Measurements from ENCODE around the gene TPR.

Gene TPR

DNA sequence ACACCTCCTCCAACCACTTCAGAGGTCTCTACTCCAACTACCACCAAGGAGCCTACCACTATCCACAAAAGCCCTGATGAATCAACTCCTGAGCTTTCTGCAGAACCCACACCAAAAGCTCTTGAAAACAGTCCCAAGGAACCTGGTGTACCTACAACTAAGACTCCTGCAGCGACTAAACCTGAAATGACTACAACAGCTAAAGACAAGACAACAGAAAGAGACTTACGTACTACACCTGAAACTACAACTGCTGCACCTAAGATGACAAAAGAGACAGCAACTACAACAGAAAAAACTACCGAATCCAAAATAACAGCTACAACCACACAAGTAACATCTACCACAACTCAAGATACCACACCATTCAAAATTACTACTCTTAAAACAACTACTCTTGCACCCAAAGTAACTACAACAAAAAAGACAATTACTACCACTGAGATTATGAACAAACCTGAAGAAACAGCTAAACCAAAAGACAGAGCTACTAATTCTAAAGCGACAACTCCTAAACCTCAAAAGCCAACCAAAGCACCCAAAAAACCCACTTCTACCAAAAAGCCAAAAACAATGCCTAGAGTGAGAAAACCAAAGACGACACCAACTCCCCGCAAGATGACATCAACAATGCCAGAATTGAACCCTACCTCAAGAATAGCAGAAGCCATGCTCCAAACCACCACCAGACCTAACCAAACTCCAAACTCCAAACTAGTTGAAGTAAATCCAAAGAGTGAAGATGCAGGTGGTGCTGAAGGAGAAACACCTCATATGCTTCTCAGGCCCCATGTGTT is 66.6 kb downstream of the TPR start:
- Histone ChIP-seq H3K4me3 (no peak overlapping the region), H3K9ac (no peak overlapping the region), H3K36me3 (peaks cover 29 to 48% (median 38%) of the 10 kb centered on the region in 11 experiments), H3K9me3 (replicated peaks in 1 of 11) (no peaks in the 10 kb centered on the region), H3K4me1 (no peaks in the 10 kb centered on the region), H3K4me2 (no peak overlapping the region), H3K27ac (no peak overlapping the region), H4K20me1 (no peaks in the 10 kb centered on the region), H3K27me3 (no peaks in the 10 kb centered on the region)
- no peak for TF ChIP-seq Cebpa-rat (IDR thresholded peaks at IDR 0.05)

DNA sequence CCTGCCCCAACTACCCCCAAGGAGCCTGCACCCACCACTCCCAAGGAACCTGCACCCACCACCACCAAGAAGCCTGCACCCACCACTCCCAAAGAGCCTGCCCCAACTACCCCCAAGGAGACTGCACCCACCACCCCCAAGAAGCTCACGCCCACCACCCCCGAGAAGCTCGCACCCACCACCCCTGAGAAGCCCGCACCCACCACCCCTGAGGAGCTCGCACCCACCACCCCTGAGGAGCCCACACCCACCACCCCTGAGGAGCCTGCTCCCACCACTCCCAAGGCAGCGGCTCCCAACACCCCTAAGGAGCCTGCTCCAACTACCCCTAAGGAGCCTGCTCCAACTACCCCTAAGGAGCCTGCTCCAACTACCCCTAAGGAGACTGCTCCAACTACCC is 67.6 kb downstream of the TPR start:
- H3K27me3 ChIP-seq: no peaks in the 10 kb centered on the region
- no peaks in the 10 kb centered on the region for H3K9me3 ChIP-seq (replicated peaks in 1 of 11)
- no peaks in the 10 kb centered on the region for H4K20me1 ChIP-seq
- no peak for TF ChIP-seq Cebpa-rat (IDR thresholded peaks at IDR 0.05)
- H3K4me1 ChIP-seq: no peaks in the 10 kb centered on the region
- no peak overlapping the region for H3K27ac ChIP-seq
- peaks cover 18 to 38% (median 27%) of the 10 kb centered on the region in 11 experiments for H3K36me3 ChIP-seq
- no peak overlapping the region for H3K4me3 ChIP-seq
- no peak overlapping the region for H3K9ac ChIP-seq
- no peak overlapping the region for H3K4me2 ChIP-seq

GRCh38 chr1:186306533-186306932 is 68.5 kb downstream of the TPR start:
- Histone ChIP-seq H3K27ac (no peak overlapping the region), H3K4me3 (no peak overlapping the region), H3K9me3 (replicated peaks in 1 of 11) (no peaks in the 10 kb centered on the region), H3K36me3 (peaks cover 11 to 28% (median 19%) of the 10 kb centered on the region in 11 experiments), H3K4me2 (no peak overlapping the region), H4K20me1 (no peaks in the 10 kb centered on the region), H3K9ac (no peak overlapping the region), H3K4me1 (no peaks in the 10 kb centered on the region), H3K27me3 (no peaks in the 10 kb centered on the region)
- no peak for TF ChIP-seq Cebpa-rat (IDR thresholded peaks at IDR 0.05)

DNA sequence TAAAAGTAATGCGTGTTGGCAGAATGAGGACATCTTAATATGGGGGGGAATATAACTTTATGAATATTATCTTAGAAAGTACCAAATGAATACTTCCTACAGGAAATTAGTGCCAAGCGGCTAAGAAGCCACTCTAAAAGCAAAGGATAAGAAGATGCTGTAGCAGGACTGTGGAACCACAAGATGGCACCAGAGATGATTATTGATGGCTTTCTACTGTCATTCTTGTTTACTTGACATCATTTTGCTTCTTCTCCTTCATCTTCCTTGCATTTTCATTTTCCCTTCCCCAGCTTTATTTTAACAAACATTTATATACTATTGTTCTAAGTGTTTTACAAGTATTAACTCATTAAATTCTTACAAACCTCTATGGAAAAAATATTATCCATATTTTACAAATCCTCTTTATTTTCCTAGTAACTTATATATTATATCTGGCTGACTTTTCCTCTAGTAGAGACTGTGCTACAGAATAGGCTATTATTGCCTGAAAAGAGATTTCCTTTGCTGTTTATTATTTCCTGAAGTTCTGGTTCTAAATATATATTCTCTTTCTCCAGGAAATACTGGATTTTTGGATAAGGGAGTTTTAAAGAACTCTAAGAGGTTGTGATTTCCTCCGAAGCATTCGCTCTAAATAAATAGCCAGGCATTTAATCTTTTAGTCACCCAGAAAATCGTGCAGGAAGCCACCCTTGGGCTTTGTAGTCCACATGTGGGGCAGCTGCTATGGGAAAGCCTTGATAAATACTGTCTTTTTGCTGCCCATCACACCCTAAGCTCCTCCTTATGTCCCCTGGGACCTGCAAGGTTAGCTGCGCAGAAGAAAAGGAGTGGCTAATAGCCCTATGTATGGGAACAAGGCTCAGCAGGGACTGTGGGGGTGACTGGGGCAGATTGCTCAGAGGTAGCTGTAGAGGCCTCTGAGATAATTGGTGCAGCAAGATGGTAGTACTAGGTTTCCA is 69.8 kb downstream of the TPR start:
- Histone ChIP-seq H3K9ac (no peak overlapping the region), H3K36me3 (peaks cover under 1 to 16% (median 6%) of the 10 kb centered on the region in 11 experiments; a peak in 15 of 22 replicates), H3K9me3 (replicated peaks in 1 of 11) (no peaks in the 10 kb centered on the region), H3K27ac (no peak overlapping the region), H3K4me2 (no peak overlapping the region), H3K27me3 (no peaks in the 10 kb centered on the region), H3K4me1 (no peaks in the 10 kb centered on the region), H4K20me1 (no peaks in the 10 kb centered on the region), H3K4me3 (no peak overlapping the region)
- no peak for TF ChIP-seq Cebpa-rat (IDR thresholded peaks at IDR 0.05)

- H3K9me3 ChIP-seq (replicated peaks in 1 of 11): no peaks in the 10 kb centered on the region
- H4K20me1 ChIP-seq: no peaks in the 10 kb centered on the region
- H3K27me3 ChIP-seq: no peaks in the 10 kb centered on the region
- no peaks in the 10 kb centered on the region for H3K4me1 ChIP-seq
- H3K27ac ChIP-seq: no peak overlapping the region
- no peak overlapping the region for H3K9ac ChIP-seq
- no peak overlapping the region for H3K4me2 ChIP-seq
- H3K36me3 ChIP-seq: peaks cover 0 to 2% (median 0%) of the 10 kb centered on the region in 11 experiments; a peak in 2 of 22 replicates
- no peak overlapping the region for H3K4me3 ChIP-seq
- TF ChIP-seq Cebpa-rat (IDR thresholded peaks at IDR 0.05): no peak
Measured at GRCh38 chr1:186303911-186304310, 71.1 kb downstream of the TPR start.

- no peaks in the 10 kb centered on the region for H3K4me1 ChIP-seq
- no peak overlapping the region for H3K27ac ChIP-seq
- no peaks in the 10 kb centered on the region for H4K20me1 ChIP-seq
- H3K27me3 ChIP-seq: no peaks in the 10 kb centered on the region
- no peak for TF ChIP-seq Cebpa-rat (IDR thresholded peaks at IDR 0.05)
- no peak overlapping the region for H3K9ac ChIP-seq
- H3K4me3 ChIP-seq: no peak overlapping the region
- no peaks in the 10 kb centered on the region for H3K9me3 ChIP-seq (replicated peaks in 1 of 11)
- no peaks in the 10 kb centered on the region for H3K36me3 ChIP-seq
- H3K4me2 ChIP-seq: no peak overlapping the region
Measured at GRCh38 chr1:186302381-186302920, 72.6 kb downstream of the TPR start.

DNA sequence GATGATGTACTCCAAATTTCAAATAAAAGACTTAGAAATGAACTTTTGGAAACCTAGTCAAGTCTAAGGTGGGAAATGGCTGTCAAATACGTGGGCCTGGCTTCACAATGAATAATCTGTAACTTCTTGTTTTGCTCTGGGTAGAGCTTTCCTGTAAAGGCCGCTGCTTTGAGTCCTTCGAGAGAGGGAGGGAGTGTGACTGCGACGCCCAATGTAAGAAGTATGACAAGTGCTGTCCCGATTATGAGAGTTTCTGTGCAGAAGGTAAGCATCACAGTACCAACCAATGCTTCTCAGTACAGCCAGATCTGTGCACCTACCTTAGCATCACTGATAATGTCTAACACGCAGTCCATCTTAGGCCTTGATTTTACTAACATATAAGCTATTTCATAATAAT is 73.6 kb downstream of the TPR start:
- Histone ChIP-seq H3K27me3 (no peaks in the 10 kb centered on the region), H3K4me3 (no peak overlapping the region), H4K20me1 (no peaks in the 10 kb centered on the region), H3K9me3 (replicated peaks in 1 of 11) (no peaks in the 10 kb centered on the region), H3K4me2 (no peak overlapping the region), H3K27ac (no peak overlapping the region), H3K4me1 (no peaks in the 10 kb centered on the region), H3K36me3 (no peaks in the 10 kb centered on the region), H3K9ac (no peak overlapping the region)
- TF ChIP-seq Cebpa-rat (IDR thresholded peaks at IDR 0.05): no peak

DNA sequence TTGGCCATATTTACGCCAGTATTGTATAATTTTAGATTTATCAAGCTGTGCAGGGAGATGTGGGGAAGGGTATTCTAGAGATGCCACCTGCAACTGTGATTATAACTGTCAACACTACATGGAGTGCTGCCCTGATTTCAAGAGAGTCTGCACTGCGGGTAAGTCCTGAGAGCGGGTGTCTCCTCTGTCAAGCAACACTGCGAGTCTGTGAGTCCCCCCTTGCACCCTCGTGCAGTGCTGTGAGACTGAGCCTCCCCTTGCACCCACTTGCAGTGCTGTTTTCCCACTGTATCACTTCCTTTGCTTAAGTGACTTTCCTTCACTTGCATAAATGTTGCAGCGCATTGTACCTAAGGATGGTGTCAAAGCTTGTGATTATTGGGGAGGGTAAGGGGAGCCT is 75.0 kb downstream of the TPR start:
- no peaks in the 10 kb centered on the region for H3K4me1 ChIP-seq
- TF ChIP-seq Cebpa-rat (IDR thresholded peaks at IDR 0.05): no peak
- no peak overlapping the region for H3K4me3 ChIP-seq
- no peak overlapping the region for H3K27ac ChIP-seq
- no peaks in the 10 kb centered on the region for H4K20me1 ChIP-seq
- no peak overlapping the region for H3K4me2 ChIP-seq
- H3K36me3 ChIP-seq: no peaks in the 10 kb centered on the region
- H3K9me3 ChIP-seq (replicated peaks in 1 of 11): no peaks in the 10 kb centered on the region
- no peak overlapping the region for H3K9ac ChIP-seq
- no peaks in the 10 kb centered on the region for H3K27me3 ChIP-seq

DNA sequence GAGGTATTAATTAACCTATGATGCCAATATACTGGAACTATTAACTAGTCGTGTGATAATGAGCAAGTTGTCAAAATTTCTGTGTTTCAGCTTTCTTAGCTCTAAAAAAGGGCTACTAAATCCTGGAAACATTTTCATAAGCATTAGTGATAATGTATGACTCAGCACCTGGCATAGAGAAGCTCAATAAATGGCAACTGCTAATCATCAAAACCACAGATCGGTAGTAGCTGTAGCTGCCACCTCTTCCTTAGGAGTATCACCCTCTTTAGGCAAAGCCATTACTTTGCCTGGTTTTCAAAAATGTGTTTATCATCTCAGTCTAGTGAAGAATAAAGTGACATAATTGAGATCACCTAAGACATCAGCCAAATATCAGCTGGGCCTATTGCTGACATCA is 75.5 kb downstream of the TPR start:
- Histone ChIP-seq H3K27ac (no peak overlapping the region), H3K4me2 (no peak overlapping the region), H3K4me1 (no peaks in the 10 kb centered on the region), H3K9ac (no peak overlapping the region), H3K4me3 (no peak overlapping the region), H4K20me1 (no peaks in the 10 kb centered on the region), H3K27me3 (no peaks in the 10 kb centered on the region), H3K9me3 (replicated peaks in 1 of 11) (no peaks in the 10 kb centered on the region), H3K36me3 (no peaks in the 10 kb centered on the region)
- TF ChIP-seq Cebpa-rat (IDR thresholded peaks at IDR 0.05): no peak
